Tibial nerve (tissue), 3 donors: ENCODE results near the gene NEK10.

Source experiments
- EP300 ChIP-seq, 2 donors: sonication (generic); formaldehyde crosslinking; IDR thresholded peaks; one replicate each; pipeline ENCODE4 v1.6.1; 2017; ENCODE audit warnings: antibody characterized with exemption in 2 of 2, mild to moderate bottlenecking in 1 of 2
- POLR2A ChIP-seq, 2 donors: fragments of 450-650 bp; IDR thresholded peaks; one replicate each; pipeline ENCODE4 v1.6.1; 2017; ENCODE audit warnings: antibody characterized with exemption in 2 of 2, mild to moderate bottlenecking in 2 of 2, moderate library complexity in 2 of 2

DNA sequence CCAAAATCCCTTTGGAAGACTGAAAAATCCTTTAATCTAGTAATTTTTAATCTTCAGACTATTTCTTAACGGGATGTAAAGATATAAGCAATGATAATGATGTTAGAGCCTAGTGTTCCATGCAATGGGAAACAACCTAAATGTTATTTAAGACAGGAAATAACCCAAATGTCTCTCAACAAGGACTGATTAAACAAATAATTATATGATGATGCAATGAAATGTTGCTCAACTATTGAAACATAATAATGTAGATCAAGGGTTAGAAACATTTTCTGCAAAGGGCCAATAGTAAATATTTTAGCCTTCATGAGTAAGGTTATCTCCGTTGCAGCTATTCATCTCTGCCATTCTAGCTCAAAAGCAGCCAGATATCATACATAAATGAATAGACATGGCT, 275.4 kb downstream of the NEK10 start:
- no peak for TF ChIP-seq POLR2A (IDR thresholded peaks at IDR 0.05)
- TF ChIP-seq EP300 (IDR thresholded peaks at IDR 0.05) = no peak
